OCI-LY3 (cell line): Measurements from ENCODE around the gene PPFIA3.
"Not testable (repeated sequence)": the region's sequence is repeated elsewhere in the genome, so short reads cannot be mapped to it uniquely, and the experiment has no call there.

Experiments
- H2AFZ ChIP-seq: fragments of 200-600, 300-600 bp; shearing (Covaris generic); 2 replicates; pipeline ENCODE4 v1.6.0; 2014; ENCODE audit warnings: antibody characterized with exemption, low read depth, low read length
- H3K27ac ChIP-seq: fragments of 200-600, 300-600 bp; sonication (generic); 2 replicates; pipeline ENCODE4 v1.5.1; 2014; ENCODE audit warnings: mild to moderate bottlenecking, low read length, moderate library complexity, mixed read lengths
- H3K27me3 ChIP-seq: fragments of 200-600, 300-600 bp; sonication (generic); 2 replicates; pipeline ENCODE4 v1.6.1; 2014; ENCODE audit warnings: low read depth, low read length, mixed read lengths
- H3K36me3 ChIP-seq: fragments of 200-600, 300-600 bp; sonication (generic); replicated peaks from 2 replicates; pipeline ENCODE3; 2014; ENCODE audit warnings: low read depth, low read length, mixed read lengths
- H3K4me1 ChIP-seq: fragments of 300-600, 200-600 bp; sonication (generic); 2 replicates; pipeline ENCODE4 v1.6.1; 2014; ENCODE audit warnings: low read length, mixed read lengths
- H3K4me2 ChIP-seq: fragments of 200-600, 300-600 bp; sonication (generic); 2 replicates; pipeline ENCODE4 v1.6.1; 2014; ENCODE audit warnings: low read length, mixed read lengths
- H3K4me3 ChIP-seq: fragments of 300-600, 200-600 bp; sonication (generic); 2 replicates; pipeline ENCODE4 v1.5.1; 2014; ENCODE audit warnings: antibody characterized with exemption, mild to moderate bottlenecking, low read length, moderate library complexity
- H3K79me2 ChIP-seq: fragments of 300-600, 200-600 bp; shearing (Covaris generic); 2 replicates; pipeline ENCODE4 v1.6.1; 2014; ENCODE audit warnings: mild to moderate bottlenecking, low read length, mixed read lengths
- H3K9ac ChIP-seq: fragments of 300-600, 200-600 bp; shearing (Covaris generic); 2 replicates; pipeline ENCODE4 v1.6.0; 2014; ENCODE audit warnings: mild to moderate bottlenecking, low read length, moderate library complexity
- H3K9me3 ChIP-seq: fragments of 200-600, 300-600 bp; shearing (Covaris generic); 2 replicates; pipeline ENCODE4 v1.6.1; 2014; ENCODE audit warnings: low read length, mixed read lengths; ENCODE audit not compliant: insufficient read depth
- H4K20me1 ChIP-seq: fragments of 200-600, 300-600 bp; sonication (generic); 2 replicates; pipeline ENCODE4 v1.6.1; 2016; ENCODE audit warnings: low read length, mixed read lengths; ENCODE audit not compliant: insufficient read depth
- CTCF ChIP-seq: fragments of 200-600, 300-600 bp; sonication (generic); IDR thresholded peaks from 2 replicates; pipeline ENCODE4 v1.5.1; 2014; ENCODE audit warnings: antibody characterized with exemption, low read length, low read depth
- EZH2phosphoT487 ChIP-seq: fragments of 200-600 bp; shearing (Covaris generic); IDR thresholded peaks from 2 replicates; pipeline ENCODE4 v1.6.1; 2018; ENCODE audit warnings: antibody characterized with exemption, mixed run types, low read depth

PPFIA3 gene

GRCh38 chr19:49180659-49181058 lies 61.3 kb downstream of the PPFIA3 start:
- H3K4me3 ChIP-seq: no peak overlapping the region
- H3K4me1 ChIP-seq: peaks cover 4% of the 10 kb centered on the region
- no peak overlapping the region for H3K9ac ChIP-seq
- H3K27ac ChIP-seq: no peak overlapping the region
- H3K4me2 ChIP-seq: no peak overlapping the region
- H3K36me3 ChIP-seq: no peaks in the 10 kb centered on the region
- H3K27me3 ChIP-seq: no peaks in the 10 kb centered on the region
- H4K20me1 ChIP-seq: no peaks in the 10 kb centered on the region
- TF ChIP-seq EZH2phosphoT487 (no peak), CTCF (no peak)
- no peak overlapping the region for H2AFZ ChIP-seq
- H3K79me2 ChIP-seq: no peaks in the 10 kb centered on the region
- peaks cover 3% of the 10 kb centered on the region; the same call in 1 of the 2 replicates for H3K9me3 ChIP-seq

GRCh38 chr19:49182010-49182847 lies 62.9 kb downstream of the PPFIA3 start:
- not testable (repeated sequence) for H4K20me1 ChIP-seq, H3K9me3 ChIP-seq, H2AFZ ChIP-seq, H3K79me2 ChIP-seq, H3K36me3 ChIP-seq, H3K27me3 ChIP-seq, H3K9ac ChIP-seq, H3K4me1 ChIP-seq, H3K4me2 ChIP-seq, H3K4me3 ChIP-seq, H3K27ac ChIP-seq

- H3K4me2 ChIP-seq: no peak overlapping the region
- no peak overlapping the region for H3K27ac ChIP-seq
- H3K36me3 ChIP-seq: no peaks in the 10 kb centered on the region
Measured at GRCh38 chr19:49182848-49183375, 63.6 kb downstream of the PPFIA3 start.

GRCh38 chr19:49186108-49186507 lies 66.8 kb downstream of the PPFIA3 start:
- no peak overlapping the region for H3K4me3 ChIP-seq
- no peak for TF ChIP-seq EZH2phosphoT487
- TF ChIP-seq CTCF: no peak
- no peaks in the 10 kb centered on the region for H3K79me2 ChIP-seq
- H3K36me3 ChIP-seq: no peaks in the 10 kb centered on the region
- peaks cover 3% of the 10 kb centered on the region; the same call in 1 of the 2 replicates for H3K9me3 ChIP-seq
- H3K27me3 ChIP-seq: no peaks in the 10 kb centered on the region
- H3K27ac ChIP-seq: no peak overlapping the region
- peaks cover 6% of the 10 kb centered on the region; the same call in 1 of the 2 replicates for H3K4me1 ChIP-seq
- no peak overlapping the region for H3K9ac ChIP-seq
- H3K4me2 ChIP-seq: 0 out of 2 replicates have a peak overlapping the region, but pooled peaks have one; percentile 0
- H4K20me1 ChIP-seq: no peaks in the 10 kb centered on the region
- H2AFZ ChIP-seq: peak overlapping the region; percentile 50

More at GRCh38 chr19:49182848-49183375, 63.6 kb downstream of the PPFIA3 start:
- H3K27me3 ChIP-seq: no peaks in the 10 kb centered on the region
- H3K9ac ChIP-seq: no peak overlapping the region
- H3K9me3 ChIP-seq: peaks cover 3% of the 10 kb centered on the region; the same call in 1 of the 2 replicates
- H4K20me1 ChIP-seq: no peaks in the 10 kb centered on the region
- H3K79me2 ChIP-seq: no peaks in the 10 kb centered on the region
- no peak overlapping the region for H3K4me3 ChIP-seq
- TF ChIP-seq CTCF: no peak
- TF ChIP-seq EZH2phosphoT487: no peak
- H3K4me1 ChIP-seq: peaks cover 6% of the 10 kb centered on the region; the same call in 1 of the 2 replicates
- H2AFZ ChIP-seq: no peak overlapping the region
